Fibroblast of skin of left biceps (primary cell): ENCODE data around the gene PRR20B.
"Not testable (repeated sequence)": the region's sequence is repeated elsewhere in the genome, so short reads cannot be mapped to it uniquely, and the experiment has no call there.

Experiments
- DNase-seq, 2 experiments: peaks; one replicate each; pipeline ENCODE4 v3.0.0-alpha.2; 2013; ENCODE audit warnings: low read depth in 2 of 2

Gene PRR20B

GRCh38 chr13:57147188-57147587 lies at the start of gene PRR20B:
Gene PRR20B, plus strand, starts transcription at chr13:57147488. Its CDS starts 387 bp downstream, at chr13:57147875.
- DNase-seq: not testable (repeated sequence)

DNA sequence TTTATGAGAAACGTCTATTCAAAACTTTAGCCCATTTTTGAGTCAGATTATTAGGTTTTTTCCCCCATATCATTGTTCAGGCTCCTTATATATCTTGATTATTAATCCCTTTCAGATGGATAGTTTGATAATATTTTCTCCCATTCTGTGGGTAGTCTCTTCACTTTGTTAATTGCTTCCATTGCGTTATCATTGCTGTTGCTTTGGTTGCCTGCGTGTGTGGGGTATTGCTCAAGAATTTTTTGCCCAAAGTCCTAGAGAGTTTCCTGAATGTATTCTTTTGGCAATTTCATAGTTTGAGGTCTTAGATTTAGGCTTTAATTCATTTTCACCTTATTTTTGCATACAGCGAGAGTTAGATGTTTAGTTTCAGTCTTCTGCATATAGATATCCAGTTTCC lies 32.3 kb upstream of the PRR20B start:
- DNase-seq: no peak

DNA sequence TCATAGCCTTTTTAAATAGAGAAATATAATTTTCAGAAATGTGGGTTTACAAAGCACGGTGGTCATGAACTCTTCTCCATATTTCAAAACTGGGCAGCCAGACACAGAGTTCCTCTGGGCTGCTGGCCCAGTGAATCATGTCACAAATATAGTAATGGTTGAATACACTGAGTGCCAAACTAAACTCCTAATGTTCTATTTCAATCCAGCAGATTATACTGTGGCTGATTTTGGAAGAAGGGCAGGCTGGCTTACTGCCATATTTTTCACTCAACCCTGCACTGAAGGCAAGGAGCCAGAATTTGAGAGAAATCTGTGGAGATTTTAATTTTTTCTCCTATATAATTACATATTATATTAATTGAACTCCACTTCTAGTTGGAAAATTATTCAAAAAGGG lies 23.6 kb upstream of the PRR20B start:
- DNase-seq: no peak

DNA sequence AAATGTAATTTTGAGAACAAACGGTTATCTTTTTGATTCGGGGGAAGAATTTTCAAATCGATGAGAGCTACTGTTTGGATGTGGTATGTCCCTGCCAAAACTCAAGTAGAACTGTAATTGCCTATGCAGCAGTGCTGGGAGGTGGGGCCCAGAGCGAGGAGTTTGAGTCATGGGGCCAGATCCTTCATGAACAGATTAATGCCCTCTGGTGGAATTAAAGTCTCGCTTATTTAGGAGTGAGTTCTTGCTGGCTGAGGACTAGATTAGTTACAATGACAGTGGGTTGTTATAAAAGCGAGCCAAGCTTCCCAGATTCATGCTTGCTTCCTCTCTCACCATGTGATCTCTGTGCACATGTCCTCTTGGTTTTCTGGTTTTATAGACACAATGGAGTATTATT lies 18.4 kb upstream of the PRR20B start:
- no peak for DNase-seq

DNA sequence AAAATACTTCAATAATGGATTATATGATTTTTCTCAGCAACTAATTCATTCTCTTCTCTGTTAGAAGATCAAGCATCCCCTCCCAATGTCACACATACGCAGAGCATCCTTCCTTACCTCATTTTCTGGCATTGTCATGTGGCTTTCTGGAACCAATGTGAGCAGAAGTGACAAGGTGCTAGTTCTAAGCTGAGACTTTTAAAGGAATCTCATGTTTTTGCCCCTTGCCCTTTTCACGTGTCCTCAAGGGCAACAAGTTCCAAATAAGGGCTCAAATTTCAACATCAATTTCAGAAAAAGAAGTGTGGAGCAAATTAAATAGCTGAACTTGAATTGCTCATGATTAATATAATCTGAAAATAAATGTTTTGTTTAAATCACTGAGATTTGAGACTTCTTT lies 11.2 kb upstream of the PRR20B start:
- no peak for DNase-seq

- DNase-seq: no peak
These were observed 9.7 kb upstream of the PRR20B start for GRCh38 chr13:57137585-57137984.

GRCh38 chr13:57138988-57139387 lies 8.3 kb upstream of the PRR20B start:
- DNase-seq: no peak

- not testable (repeated sequence) for DNase-seq
These were observed 7.5 kb upstream of the PRR20B start for GRCh38 chr13:57139781-57140180.

- DNase-seq: not testable (repeated sequence)
These were observed 6.9 kb upstream of the PRR20B start, which contains the start of gene PRR20A for GRCh38 chr13:57140235-57140968. Gene PRR20A, plus strand, starts transcription at chr13:57140918. Its CDS starts 387 bp downstream, at chr13:57141305.

- DNase-seq: not testable (repeated sequence)
These were observed 818 bp downstream of the PRR20B start for GRCh38 chr13:57148106-57148505.

DNA sequence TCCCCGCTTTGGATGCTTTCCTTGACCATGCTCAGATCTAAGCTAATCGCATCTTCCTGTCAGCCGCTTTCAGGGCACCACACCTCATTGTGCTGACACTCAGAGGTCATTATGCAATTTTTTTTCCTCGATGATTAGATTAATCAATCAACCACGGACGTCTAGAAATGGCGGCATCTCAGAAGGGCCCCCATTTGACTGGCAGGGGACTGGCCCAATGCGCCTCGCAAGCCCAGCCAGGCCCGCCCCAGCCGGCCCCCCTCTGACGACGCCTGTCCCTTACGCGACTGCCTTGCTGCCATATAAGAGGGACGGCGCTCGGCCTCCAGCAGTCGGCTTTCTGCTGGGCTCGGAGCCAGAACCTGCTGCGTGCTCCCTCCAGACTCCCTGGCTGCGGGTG lies 6.5 kb downstream of the PRR20B start, which contains the start of gene PRR20C:
TSS of gene PRR20C (plus strand) at position 301 of the 400 bp plus-strand sequence. CDS start 387 bp downstream, outside the sequence.
- not testable (repeated sequence) for DNase-seq

- not testable (repeated sequence) for DNase-seq
These were observed 13.0 kb downstream of the PRR20B start, which contains the start of gene PRR20D for GRCh38 chr13:57160332-57160731. Gene PRR20D, plus strand, starts transcription at chr13:57160632. Its CDS starts 387 bp downstream, at chr13:57161019.

- not testable (repeated sequence) for DNase-seq
These were observed 19.6 kb downstream of the PRR20B start, which contains the start of gene PRR20E for GRCh38 chr13:57166897-57167296. Gene PRR20E, plus strand, starts transcription at chr13:57167197. Its CDS starts 387 bp downstream, at chr13:57167584.

GRCh38 chr13:57191667-57192066 lies 44.4 kb downstream of the PRR20B start:
- DNase-seq: no peak
